Muscle layer of duodenum (tissue), 2 donors: ENCODE measurements around the gene PRAME.
"Not testable (repeated sequence)": the region's sequence is repeated elsewhere in the genome, so short reads cannot be mapped to it uniquely, and the experiment has no call there.

Experiments used
- H3K27ac ChIP-seq: one replicate; pipeline ENCODE4 v1.7.0; 2013; ENCODE audit warnings: mild to moderate bottlenecking, low read length
- H3K27me3 ChIP-seq: one replicate; pipeline ENCODE4 v1.7.0; 2013; ENCODE audit warnings: low read depth, mild to moderate bottlenecking, control low read depth, low read length
- H3K36me3 ChIP-seq, 2 donors: one replicate each; pipeline ENCODE4 v1.7.0; 2013; ENCODE audit warnings: low read length in 2 of 2, control low read depth in 1 of 2, mild to moderate bottlenecking in 1 of 2; ENCODE audit not compliant: insufficient read depth in 2 of 2, control insufficient read depth in 1 of 2
- H3K4me1 ChIP-seq, 2 donors: one replicate each; pipeline ENCODE4 v1.7.0; 2013; ENCODE audit warnings: low read length in 2 of 2, mild to moderate bottlenecking in 2 of 2, control low read depth in 1 of 2, moderate library complexity in 1 of 2; ENCODE audit not compliant: insufficient read depth in 2 of 2, control insufficient read depth in 1 of 2
- H3K4me3 ChIP-seq, 2 donors: one replicate each; pipeline ENCODE4 v1.7.0; 2013; ENCODE audit warnings: low read length in 2 of 2, low read depth in 1 of 2, mild to moderate bottlenecking in 1 of 2
- H3K9me3 ChIP-seq, 2 donors: one replicate each; pipeline ENCODE4 v1.7.0; 2013; ENCODE audit warnings: low read length in 2 of 2, control low read depth in 1 of 2, mild to moderate bottlenecking in 1 of 2; ENCODE audit not compliant: control insufficient read depth in 1 of 2
- donor health status: healthy.

PRAME gene

GRCh38 chr22:22546490-22546889 lies 12.6 kb downstream of the PRAME start:
- H3K4me3 ChIP-seq, result no peak overlapping the region

GRCh38 chr22:22545084-22545483 lies 14.0 kb downstream of the PRAME start:
- Histone ChIP-seq H3K9me3 (peaks cover 0 to 4% of the 10 kb centered on the region in 2 donors), H3K27me3 (no peaks in the 10 kb centered on the region), H3K4me1 (no peaks in the 10 kb centered on the region)

More at GRCh38 chr22:22546490-22546889, 12.6 kb downstream of the PRAME start:
- Histone ChIP-seq H3K9me3 (no peaks in the 10 kb centered on the region), H3K36me3 (no peaks in the 10 kb centered on the region), H3K27ac (no peak overlapping the region), H3K27me3 (no peaks in the 10 kb centered on the region), H3K4me1 (no peaks in the 10 kb centered on the region)

GRCh38 chr22:22538226-22538989 lies 20.7 kb downstream of the PRAME start:
- H3K4me3 ChIP-seq, result no peak overlapping the region
- H3K27ac ChIP-seq, result no peak overlapping the region
- H3K4me1 ChIP-seq, result no peaks in the 10 kb centered on the region
- peaks cover 0 to 4% of the 10 kb centered on the region in 2 donors for H3K9me3 ChIP-seq
- no peaks in the 10 kb centered on the region for H3K36me3 ChIP-seq
- H3K27me3 ChIP-seq, result no peaks in the 10 kb centered on the region

More at GRCh38 chr22:22545084-22545483, 14.0 kb downstream of the PRAME start:
- Histone ChIP-seq H3K4me3 (no peak overlapping the region), H3K36me3 (no peaks in the 10 kb centered on the region), H3K27ac (no peak overlapping the region)

GRCh38 chr22:22536916-22537315 lies 22.1 kb downstream of the PRAME start:
- Histone ChIP-seq H3K36me3 (no peaks in the 10 kb centered on the region), H3K4me1 (no peaks in the 10 kb centered on the region), H3K4me3 (no peak overlapping the region), H3K9me3 (peaks cover 0 to 4% of the 10 kb centered on the region in 2 donors), H3K27ac (no peak overlapping the region), H3K27me3 (no peaks in the 10 kb centered on the region)

- Histone ChIP-seq H3K36me3 (no peaks in the 10 kb centered on the region), H3K4me3 (no peak overlapping the region), H3K27me3 (no peaks in the 10 kb centered on the region), H3K4me1 (no peaks in the 10 kb centered on the region), H3K9me3 (peaks cover 0 to 4% of the 10 kb centered on the region in 2 donors), H3K27ac (no peak overlapping the region)
These were observed 22.6 kb downstream of the PRAME start for GRCh38 chr22:22536515-22536914.

DNA sequence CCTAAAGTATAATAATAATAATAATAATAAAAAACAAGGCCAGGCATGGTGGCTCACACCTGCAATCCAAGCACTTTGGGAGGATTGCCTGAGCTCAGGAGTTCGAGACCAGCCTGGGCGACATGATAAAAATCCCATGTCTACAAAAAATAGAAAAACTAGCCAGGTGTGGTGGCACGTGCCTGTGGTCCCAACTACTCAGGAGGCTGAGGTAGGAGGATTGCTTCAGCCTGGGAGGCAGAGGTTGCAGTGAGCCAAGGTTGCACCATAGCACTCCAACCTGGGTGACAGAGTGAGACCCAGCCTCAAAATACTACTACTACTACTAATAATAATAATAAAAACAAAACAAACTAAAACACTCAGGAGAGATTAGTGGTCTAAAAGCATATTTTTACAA lies 23.4 kb downstream of the PRAME start:
- no peak overlapping the region for H3K4me3 ChIP-seq
- H3K9me3 ChIP-seq, result peaks cover 0 to 4% of the 10 kb centered on the region in 2 donors
- no peak overlapping the region for H3K27ac ChIP-seq
- H3K27me3 ChIP-seq, result no peaks in the 10 kb centered on the region
- no peaks in the 10 kb centered on the region for H3K4me1 ChIP-seq
- H3K36me3 ChIP-seq, result no peaks in the 10 kb centered on the region

DNA sequence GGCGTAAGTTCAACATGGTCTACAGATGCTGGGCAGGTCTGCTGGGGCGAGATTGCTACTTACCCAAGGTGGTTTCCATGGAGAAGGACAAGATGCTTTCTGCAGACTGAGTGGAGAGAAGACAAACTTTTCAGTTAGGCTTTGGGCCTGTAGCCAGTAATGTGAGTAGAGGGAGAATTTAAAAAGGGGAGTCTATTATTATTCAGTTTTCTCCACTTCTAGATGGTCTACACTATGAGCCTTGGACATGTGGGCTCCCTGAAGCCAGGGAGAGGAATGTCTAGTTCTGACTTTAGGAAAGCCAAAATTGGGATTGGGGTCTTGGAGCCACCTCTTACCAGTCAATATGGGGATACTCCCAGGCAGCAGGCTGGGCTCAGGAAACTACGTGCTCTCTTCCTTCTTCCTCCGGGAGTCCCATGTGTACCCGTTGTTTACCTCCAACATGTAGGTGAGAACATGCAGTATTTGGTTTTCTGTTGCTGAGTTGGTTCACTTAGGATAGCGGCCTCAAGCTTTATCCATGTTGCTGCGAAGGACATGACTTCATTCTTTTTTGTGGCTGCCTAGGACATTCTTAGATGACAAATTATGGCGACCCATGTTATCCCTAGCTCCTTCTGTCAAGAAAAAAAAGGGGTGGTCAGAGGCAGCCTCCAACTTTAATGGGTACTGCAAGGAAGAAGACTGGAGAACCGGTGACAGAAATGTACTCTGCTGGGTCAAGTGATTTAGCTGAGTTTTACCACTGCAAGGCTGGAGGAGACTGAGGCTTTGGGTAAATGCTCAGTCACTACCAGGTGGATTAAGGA lies 24.3 kb downstream of the PRAME start:
- Histone ChIP-seq H3K4me3 (no peak overlapping the region), H3K27ac (no peak overlapping the region), H3K9me3 (no peaks in the 10 kb centered on the region), H3K27me3 (no peaks in the 10 kb centered on the region), H3K4me1 (no peaks in the 10 kb centered on the region), H3K36me3 (no peaks in the 10 kb centered on the region)

DNA sequence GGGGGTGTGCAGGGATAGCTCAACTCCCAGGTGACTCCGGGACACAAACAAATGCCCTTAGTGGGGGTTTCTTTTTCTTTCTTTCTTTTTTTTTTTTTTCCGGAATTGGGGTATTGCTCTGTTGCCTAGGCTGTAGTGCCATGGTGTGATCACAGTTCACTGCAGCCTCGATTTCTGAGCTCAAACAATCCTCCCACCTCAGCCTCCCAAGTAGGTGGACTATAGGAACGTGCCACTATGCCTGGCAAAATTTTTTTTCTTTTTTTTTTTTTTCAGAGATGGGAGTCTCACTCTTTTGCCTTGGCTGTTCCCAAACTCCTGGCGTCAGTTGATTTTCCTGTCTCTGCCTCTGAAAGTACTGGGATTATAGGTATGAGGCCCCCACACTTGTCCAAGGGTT lies 25.2 kb downstream of the PRAME start:
- no peaks in the 10 kb centered on the region for H3K9me3 ChIP-seq
- H3K36me3 ChIP-seq, result no peaks in the 10 kb centered on the region
- no peaks in the 10 kb centered on the region for H3K27me3 ChIP-seq
- H3K4me3 ChIP-seq, result no peak overlapping the region
- H3K4me1 ChIP-seq, result no peaks in the 10 kb centered on the region
- no peak overlapping the region for H3K27ac ChIP-seq

DNA sequence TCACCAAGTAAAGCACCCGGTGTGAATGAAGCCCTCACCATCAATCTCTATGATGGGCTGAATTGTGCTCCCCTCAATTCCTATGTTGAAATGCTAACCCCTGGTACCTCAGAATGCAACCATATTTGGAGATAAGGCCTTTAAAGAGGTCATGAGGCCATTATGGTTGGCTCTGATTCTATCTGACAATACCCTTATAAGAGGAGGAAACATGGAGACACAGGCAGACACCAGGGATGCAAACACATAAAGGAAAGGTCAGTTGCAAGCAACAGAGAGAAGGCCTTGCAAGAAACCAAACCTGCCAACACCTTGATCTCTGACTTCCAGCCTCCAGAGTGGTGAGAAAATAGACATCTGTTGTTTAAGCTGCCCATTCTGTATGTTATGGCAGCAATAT lies 25.6 kb downstream of the PRAME start:
- Histone ChIP-seq H3K27me3 (no peaks in the 10 kb centered on the region), H3K36me3 (no peaks in the 10 kb centered on the region), H3K4me3 (no peak overlapping the region), H3K27ac (no peak overlapping the region), H3K9me3 (no peaks in the 10 kb centered on the region), H3K4me1 (no peaks in the 10 kb centered on the region)

DNA sequence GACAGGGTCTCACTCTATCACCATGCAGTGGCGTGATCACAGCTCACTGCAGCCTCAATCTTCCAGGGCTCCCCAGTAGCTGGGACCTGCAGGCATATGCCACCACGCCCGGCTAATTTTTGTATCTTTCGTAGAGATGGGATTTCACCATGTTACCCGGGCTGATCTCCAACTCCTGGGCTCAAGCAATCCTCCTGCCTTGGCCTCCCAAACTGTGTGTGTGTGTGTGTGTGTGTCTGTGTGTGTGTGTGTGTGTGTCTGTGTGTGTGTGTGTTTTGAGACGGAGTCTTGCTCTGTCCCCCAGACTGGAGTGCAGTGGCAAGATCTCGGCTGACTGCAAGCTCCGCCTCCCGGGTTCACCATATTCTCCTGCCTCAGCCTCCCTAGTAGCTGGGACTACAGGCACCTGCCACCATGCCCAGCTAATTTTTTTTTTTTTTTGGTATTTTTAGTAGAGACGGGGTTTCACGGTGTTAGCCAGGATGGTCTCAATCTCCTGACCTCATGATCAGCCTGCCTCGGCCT lies 26.5 kb downstream of the PRAME start:
- H3K4me3 ChIP-seq, H3K27ac ChIP-seq, H3K27me3 ChIP-seq, H3K4me1 ChIP-seq, H3K36me3 ChIP-seq, H3K9me3 ChIP-seq: not testable (repeated sequence)

GRCh38 chr22:22531770-22532546 lies 27.1 kb downstream of the PRAME start:
- no peak overlapping the region for H3K27ac ChIP-seq
- H3K9me3 ChIP-seq, result no peaks in the 10 kb centered on the region
- H3K36me3 ChIP-seq, result no peaks in the 10 kb centered on the region
- no peak overlapping the region for H3K4me3 ChIP-seq
- H3K4me1 ChIP-seq, result no peaks in the 10 kb centered on the region
- no peaks in the 10 kb centered on the region for H3K27me3 ChIP-seq
